Measurements from ENCODE around the gene DBF4B. TPM values are rescaled to one million over a fixed set of nuclear protein-coding genes. Genes with fewer than 3 reads are reported as not detected.

The DBF4B gene
- total and polyA plus RNA-seq, 2 of the 13 experiments (the other 11 are each of a cell fraction or from before 2014, with no cell fraction given) = 11.7 to 13.2 TPM

DNA sequence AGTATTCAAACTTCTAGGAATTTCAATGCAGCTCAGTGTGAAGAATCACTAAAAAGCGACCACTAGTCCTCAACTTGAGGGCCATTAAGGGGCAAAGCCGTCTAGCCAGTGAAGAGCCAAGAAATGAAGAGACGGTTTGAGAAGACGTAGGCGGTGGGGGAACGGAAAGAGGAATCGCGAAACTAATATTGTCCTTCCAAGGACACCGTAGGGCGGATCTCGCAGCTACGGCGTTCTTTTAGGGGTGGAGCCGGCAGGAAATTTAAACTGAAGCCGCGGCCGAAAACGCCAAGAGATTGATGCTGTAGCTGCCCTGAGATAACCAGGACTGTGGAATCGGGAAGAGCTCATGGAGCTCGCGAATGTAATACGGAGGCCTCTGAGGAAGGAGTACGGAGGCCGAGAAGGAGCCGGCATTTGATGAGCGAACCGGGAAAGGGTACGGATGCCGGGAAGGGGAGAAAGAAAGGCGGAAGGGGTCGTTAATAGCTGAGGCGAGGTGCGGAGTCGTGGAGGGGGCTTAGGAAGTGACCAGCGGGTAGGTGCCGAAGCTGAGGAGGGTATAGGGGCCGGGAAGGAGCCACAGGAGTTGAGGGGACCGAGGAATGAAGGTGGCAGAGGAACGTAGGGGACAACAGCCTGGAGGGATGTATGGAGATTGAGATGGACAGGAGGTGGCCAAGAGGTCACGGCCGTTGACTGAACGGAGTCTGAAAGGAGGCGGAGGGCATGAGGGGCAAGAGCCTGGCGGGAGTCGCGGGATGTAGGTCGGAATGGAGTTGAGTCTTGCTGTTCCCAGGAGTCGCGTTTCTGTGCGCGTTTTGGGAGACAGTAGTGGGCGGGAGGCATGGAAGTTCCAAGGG is at the start of gene DBF4B (continued):
- TF ChIP-seq, protein P1, sequence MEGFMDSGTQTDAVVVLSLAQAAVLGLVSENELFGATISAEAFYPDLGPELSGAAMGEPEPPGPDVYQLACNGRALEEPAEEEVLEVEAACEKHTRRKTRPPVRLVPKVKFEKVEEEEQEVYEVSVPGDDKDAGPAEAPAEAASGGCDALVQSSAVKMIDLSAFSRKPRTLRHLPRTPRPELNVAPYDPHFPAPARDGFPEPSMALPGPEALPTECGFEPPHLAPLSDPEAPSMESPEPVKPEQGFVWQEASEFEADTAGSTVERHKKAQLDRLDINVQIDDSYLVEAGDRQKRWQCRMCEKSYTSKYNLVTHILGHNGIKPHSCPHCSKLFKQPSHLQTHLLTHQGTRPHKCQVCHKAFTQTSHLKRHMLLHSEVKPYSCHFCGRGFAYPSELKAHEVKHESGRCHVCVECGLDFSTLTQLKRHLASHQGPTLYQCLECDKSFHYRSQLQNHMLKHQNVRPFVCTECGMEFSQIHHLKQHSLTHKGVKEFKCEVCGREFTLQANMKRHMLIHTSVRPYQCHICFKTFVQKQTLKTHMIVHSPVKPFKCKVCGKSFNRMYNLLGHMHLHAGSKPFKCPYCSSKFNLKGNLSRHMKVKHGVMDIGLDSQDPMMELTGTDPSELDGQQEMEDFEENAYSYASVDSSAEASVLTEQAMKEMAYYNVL (CRISPR knock-in tag; IDR thresholded peaks at IDR 0.05; ENCODE audit: borderline replicate concordance) = peak; percentile 93
- TF ChIP-seq, protein P2, sequence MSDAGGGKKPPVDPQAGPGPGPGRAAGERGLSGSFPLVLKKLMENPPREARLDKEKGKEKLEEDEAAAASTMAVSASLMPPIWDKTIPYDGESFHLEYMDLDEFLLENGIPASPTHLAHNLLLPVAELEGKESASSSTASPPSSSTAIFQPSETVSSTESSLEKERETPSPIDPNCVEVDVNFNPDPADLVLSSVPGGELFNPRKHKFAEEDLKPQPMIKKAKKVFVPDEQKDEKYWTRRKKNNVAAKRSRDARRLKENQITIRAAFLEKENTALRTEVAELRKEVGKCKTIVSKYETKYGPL (CRISPR knock-in tag; IDR thresholded peaks at IDR 0.05) = no peak
- TF ChIP-seq, protein P3, sequence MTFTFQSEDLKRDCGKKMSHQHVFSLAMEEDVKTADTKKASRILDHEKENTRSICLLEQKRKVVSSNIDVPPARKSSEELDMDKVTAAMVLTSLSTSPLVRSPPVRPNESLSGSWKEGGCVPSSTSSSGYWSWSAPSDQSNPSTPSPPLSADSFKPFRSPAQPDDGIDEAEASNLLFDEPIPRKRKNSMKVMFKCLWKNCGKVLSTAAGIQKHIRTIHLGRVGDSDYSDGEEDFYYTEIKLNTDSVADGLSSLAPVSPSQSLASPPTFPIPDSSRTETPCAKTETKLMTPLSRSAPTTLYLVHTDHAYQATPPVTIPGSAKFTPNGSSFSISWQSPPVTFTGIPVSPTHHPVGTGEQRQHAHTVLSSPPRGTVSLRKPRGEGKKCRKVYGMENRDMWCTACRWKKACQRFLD (CRISPR knock-in tag; IDR thresholded peaks at IDR 0.05; ENCODE audit: borderline replicate concordance) = peak; percentile 96
- peak; percentile 61; the same call in 1 of the 2 replicates for TF ChIP-seq CHD2 (IDR thresholded peaks at IDR 0.05; ENCODE audit: low read depth, low read length)
- TF ChIP-seq, protein P4, sequence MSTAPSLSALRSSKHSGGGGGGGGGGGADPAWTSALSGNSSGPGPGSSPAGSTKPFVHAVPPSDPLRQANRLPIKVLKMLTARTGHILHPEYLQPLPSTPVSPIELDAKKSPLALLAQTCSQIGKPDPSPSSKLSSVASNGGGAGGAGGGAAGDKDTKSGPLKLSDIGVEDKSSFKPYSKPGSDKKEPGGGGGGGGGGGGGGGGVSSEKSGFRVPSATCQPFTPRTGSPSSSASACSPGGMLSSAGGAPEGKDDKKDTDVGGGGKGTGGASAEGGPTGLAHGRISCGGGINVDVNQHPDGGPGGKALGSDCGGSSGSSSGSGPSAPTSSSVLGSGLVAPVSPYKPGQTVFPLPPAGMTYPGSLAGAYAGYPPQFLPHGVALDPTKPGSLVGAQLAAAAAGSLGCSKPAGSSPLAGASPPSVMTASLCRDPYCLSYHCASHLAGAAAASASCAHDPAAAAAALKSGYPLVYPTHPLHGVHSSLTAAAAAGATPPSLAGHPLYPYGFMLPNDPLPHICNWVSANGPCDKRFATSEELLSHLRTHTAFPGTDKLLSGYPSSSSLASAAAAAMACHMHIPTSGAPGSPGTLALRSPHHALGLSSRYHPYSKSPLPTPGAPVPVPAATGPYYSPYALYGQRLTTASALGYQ (CRISPR knock-in tag; IDR thresholded peaks at IDR 0.05) = peak; percentile 13; the same call in 1 of the 2 replicates
- peak; percentile 90 for TF ChIP-seq SP5 (CRISPR knock-in tag; IDR thresholded peaks at IDR 0.05; ENCODE audit: borderline replicate concordance, low read depth)
- TF ChIP-seq NCOR1 (IDR thresholded peaks at IDR 0.05; ENCODE audit: borderline replicate concordance, low read length) = peak; percentile 56; the same call in 1 of the 2 replicates
- TF ChIP-seq, protein P5, sequence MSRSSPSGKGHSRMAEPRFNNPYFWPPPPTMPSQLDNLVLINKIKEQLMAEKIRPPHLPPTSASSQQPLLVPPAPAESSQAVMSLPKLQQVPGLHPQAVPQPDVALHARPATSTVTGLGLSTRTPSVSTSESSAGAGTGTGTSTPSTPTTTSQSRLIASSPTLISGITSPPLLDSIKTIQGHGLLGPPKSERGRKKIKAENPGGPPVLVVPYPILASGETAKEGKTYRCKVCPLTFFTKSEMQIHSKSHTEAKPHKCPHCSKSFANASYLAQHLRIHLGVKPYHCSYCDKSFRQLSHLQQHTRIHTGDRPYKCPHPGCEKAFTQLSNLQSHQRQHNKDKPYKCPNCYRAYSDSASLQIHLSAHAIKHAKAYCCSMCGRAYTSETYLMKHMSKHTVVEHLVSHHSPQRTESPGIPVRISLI (CRISPR knock-in tag; IDR thresholded peaks at IDR 0.05; ENCODE audit: borderline replicate concordance) = peak; percentile 45; the same call in 1 of the 2 replicates
- TF ChIP-seq, protein P6, sequence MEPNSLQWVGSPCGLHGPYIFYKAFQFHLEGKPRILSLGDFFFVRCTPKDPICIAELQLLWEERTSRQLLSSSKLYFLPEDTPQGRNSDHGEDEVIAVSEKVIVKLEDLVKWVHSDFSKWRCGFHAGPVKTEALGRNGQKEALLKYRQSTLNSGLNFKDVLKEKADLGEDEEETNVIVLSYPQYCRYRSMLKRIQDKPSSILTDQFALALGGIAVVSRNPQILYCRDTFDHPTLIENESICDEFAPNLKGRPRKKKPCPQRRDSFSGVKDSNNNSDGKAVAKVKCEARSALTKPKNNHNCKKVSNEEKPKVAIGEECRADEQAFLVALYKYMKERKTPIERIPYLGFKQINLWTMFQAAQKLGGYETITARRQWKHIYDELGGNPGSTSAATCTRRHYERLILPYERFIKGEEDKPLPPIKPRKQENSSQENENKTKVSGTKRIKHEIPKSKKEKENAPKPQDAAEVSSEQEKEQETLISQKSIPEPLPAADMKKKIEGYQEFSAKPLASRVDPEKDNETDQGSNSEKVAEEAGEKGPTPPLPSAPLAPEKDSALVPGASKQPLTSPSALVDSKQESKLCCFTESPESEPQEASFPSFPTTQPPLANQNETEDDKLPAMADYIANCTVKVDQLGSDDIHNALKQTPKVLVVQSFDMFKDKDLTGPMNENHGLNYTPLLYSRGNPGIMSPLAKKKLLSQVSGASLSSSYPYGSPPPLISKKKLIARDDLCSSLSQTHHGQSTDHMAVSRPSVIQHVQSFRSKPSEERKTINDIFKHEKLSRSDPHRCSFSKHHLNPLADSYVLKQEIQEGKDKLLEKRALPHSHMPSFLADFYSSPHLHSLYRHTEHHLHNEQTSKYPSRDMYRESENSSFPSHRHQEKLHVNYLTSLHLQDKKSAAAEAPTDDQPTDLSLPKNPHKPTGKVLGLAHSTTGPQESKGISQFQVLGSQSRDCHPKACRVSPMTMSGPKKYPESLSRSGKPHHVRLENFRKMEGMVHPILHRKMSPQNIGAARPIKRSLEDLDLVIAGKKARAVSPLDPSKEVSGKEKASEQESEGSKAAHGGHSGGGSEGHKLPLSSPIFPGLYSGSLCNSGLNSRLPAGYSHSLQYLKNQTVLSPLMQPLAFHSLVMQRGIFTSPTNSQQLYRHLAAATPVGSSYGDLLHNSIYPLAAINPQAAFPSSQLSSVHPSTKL (CRISPR knock-in tag; IDR thresholded peaks at IDR 0.05) = peak; percentile 64
- TF ChIP-seq, protein P7, sequence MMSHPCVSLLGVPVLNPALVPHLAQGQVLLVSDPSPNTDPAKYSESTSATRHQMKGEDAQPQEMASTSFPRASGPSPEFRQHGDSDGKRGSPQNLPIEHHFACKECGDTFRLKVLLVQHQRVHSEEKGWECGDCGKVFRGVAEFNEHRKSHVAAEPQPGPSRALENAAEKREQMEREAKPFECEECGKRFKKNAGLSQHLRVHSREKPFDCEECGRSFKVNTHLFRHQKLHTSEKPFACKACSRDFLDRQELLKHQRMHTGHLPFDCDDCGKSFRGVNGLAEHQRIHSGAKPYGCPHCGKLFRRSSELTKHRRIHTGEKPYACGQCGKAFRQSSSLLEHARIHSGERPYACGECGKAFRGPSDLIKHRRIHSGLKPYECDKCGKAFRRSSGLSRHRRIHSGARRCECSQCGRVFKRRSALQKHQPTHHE (CRISPR knock-in tag; IDR thresholded peaks at IDR 0.05; ENCODE audit: borderline replicate concordance) = peak; percentile 89; the same call in 1 of the 2 replicates
- TF ChIP-seq, protein P8, sequence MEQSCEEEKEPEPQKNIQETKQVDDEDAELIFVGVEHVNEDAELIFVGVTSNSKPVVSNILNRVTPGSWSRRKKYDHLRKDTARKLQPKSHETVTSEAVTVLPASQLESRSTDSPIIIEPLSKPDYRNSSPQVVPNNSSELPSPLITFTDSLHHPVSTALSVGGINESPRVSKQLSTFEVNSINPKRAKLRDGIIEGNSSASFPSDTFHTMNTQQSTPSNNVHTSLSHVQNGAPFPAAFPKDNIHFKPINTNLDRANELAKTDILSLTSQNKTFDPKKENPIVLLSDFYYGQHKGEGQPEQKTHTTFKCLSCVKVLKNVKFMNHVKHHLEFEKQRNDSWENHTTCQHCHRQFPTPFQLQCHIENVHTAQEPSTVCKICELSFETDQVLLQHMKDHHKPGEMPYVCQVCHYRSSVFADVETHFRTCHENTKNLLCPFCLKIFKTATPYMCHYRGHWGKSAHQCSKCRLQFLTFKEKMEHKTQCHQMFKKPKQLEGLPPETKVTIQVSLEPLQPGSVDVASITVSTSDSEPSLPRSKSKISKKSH (CRISPR knock-in tag; IDR thresholded peaks at IDR 0.05; ENCODE audit: borderline replicate concordance) = no peak

Measured in HepG2 (cell line).